Mucosa of descending colon (tissue), 3 donors: Measurements from ENCODE around the gene CHURC1. TPM values are rescaled to one million over a fixed set of nuclear protein-coding genes. Genes with fewer than 3 reads are reported as not detected.

ENCODE experiments used
- ATAC-seq: fragments of 200-7000 bp; cut with Tn5 transposase; one replicate; pipeline ENCODE4 v1.9.1; 2020; ENCODE audit warnings: mild to moderate bottlenecking, moderate library complexity
- DNase-seq, 3 donors: peaks; one replicate each; pipeline ENCODE4 v3.0.0-alpha.2; 2020
- H3K36me3 ChIP-seq: fragments of 200-600 bp; one replicate; pipeline ENCODE4 v1.8.0; 2021; ENCODE audit warnings: low read depth, mild to moderate bottlenecking
- H3K4me1 ChIP-seq: fragments of 200-600 bp; one replicate; pipeline ENCODE4 v1.8.0; 2021; ENCODE audit warnings: low read depth, mild to moderate bottlenecking
- H3K4me3 ChIP-seq: fragments of 200-600 bp; one replicate; pipeline ENCODE4 v1.8.0; 2021; ENCODE audit warnings: mild to moderate bottlenecking
- H3K9me3 ChIP-seq: fragments of 200-600 bp; one replicate; pipeline ENCODE4 v1.8.0; 2021; ENCODE audit warnings: mild to moderate bottlenecking
- CTCF ChIP-seq: fragments of 200-600 bp; IDR thresholded peaks from one replicate; pipeline ENCODE4 v1.8.0; 2022; ENCODE audit warnings: antibody characterized with exemption, mild to moderate bottlenecking
- intact Hi-C, 2 donors: fragments of 100-400 bp; cut with DNase I in 1 of 2; cut with micrococcal nuclease in 1 of 2; formaldehyde crosslinking; loops; one replicate each; pipeline versions ENCODE4 v1.11.0 to v1.11.1; 2022; cut with DNase I, micrococcal nuclease
- total RNA-seq, 3 donors: library from RNA; stranded (reverse); fragmentation: NEBNext Ultra II Directional in 2 of 3; extraction: Animal tissue kit (Norgen Biotek cat#: 25700) in 2 of 3; gene quantifications; one replicate each; pipeline versions ENCODE4 v1.2.1 to v1.2.4, GENCODE V29; 2021 to 2023
- donor health status: DM: no; HTN: no; CAD: no; lungs with moderate emphysema.
- donor health status: DM: no; HTN: no; CAD: no.
- donor health status: DM: no; HTN: yes; CAD: no.

Gene CHURC1
- total RNA-seq, 3 donors from 2014 or later = 52.4 to 66.5 (median 65.4) TPM

- ATAC-seq = peak; percentile 74
Measured at GRCh38 chr14:64960762-64961276, 46.6 kb downstream of the CHURC1 start.

GRCh38 chr14:64963611-64964010 lies 49.4 kb downstream of the CHURC1 start:
- Histone ChIP-seq H3K4me3 (no peak overlapping the region), H3K36me3 (no peaks in the 10 kb centered on the region), H3K4me1 (no peaks in the 10 kb centered on the region), H3K9me3 (no peaks in the 10 kb centered on the region)
- intact Hi-C loops = no loop called here
- no peak for ATAC-seq
- no peak for TF ChIP-seq CTCF
- no peak for DNase-seq

More at GRCh38 chr14:64960762-64961276, 46.6 kb downstream of the CHURC1 start:
- intact Hi-C loops = no loop called here
- no peaks in the 10 kb centered on the region for H3K36me3 ChIP-seq
- H3K4me1 ChIP-seq = no peaks in the 10 kb centered on the region
- TF ChIP-seq CTCF = no peak
- H3K9me3 ChIP-seq = no peaks in the 10 kb centered on the region
- peak in 1 of 3 donors; percentile 25 for DNase-seq
- no peak overlapping the region for H3K4me3 ChIP-seq

- Histone ChIP-seq H3K36me3 (no peaks in the 10 kb centered on the region), H3K4me3 (no peak overlapping the region), H3K9me3 (no peaks in the 10 kb centered on the region), H3K4me1 (peaks cover 8% of the 10 kb centered on the region)
- ATAC-seq (no peak), DNase-seq (no peak)
- TF ChIP-seq CTCF = no peak
- intact Hi-C loops = no loop called here
Measured at GRCh38 chr14:64965356-64966000, 51.2 kb downstream of the CHURC1 start.

- no peak for DNase-seq
- no peak for TF ChIP-seq CTCF
Measured at GRCh38 chr14:64966976-64967375, 52.7 kb downstream of the CHURC1 start.

GRCh38 chr14:64968167-64968566 lies 53.9 kb downstream of the CHURC1 start:
- no peak for TF ChIP-seq CTCF
- H3K4me1 ChIP-seq = peaks cover 17% of the 10 kb centered on the region
- H3K9me3 ChIP-seq = no peaks in the 10 kb centered on the region
- ATAC-seq = no peak
- intact Hi-C loops = no loop called here
- H3K36me3 ChIP-seq = no peaks in the 10 kb centered on the region
- no peak for DNase-seq
- no peak overlapping the region for H3K4me3 ChIP-seq

More at GRCh38 chr14:64966976-64967375, 52.7 kb downstream of the CHURC1 start:
- Histone ChIP-seq H3K36me3 (no peaks in the 10 kb centered on the region), H3K4me3 (no peak overlapping the region), H3K9me3 (no peaks in the 10 kb centered on the region), H3K4me1 (peaks cover 14% of the 10 kb centered on the region)
- intact Hi-C loops = no loop called here
- ATAC-seq = no peak
